ENCODE measurements around the gene C9orf85. TPM values are rescaled to one million over a fixed set of nuclear protein-coding genes. Genes with fewer than 3 reads are reported as not detected.

Gene C9orf85
- total and polyA plus RNA-seq, 9 of the 15 experiments (the other 6 are each of a cell fraction or from before 2014, with no cell fraction given) = 6.7 to 17.6 (median 13.0) TPM

DNA sequence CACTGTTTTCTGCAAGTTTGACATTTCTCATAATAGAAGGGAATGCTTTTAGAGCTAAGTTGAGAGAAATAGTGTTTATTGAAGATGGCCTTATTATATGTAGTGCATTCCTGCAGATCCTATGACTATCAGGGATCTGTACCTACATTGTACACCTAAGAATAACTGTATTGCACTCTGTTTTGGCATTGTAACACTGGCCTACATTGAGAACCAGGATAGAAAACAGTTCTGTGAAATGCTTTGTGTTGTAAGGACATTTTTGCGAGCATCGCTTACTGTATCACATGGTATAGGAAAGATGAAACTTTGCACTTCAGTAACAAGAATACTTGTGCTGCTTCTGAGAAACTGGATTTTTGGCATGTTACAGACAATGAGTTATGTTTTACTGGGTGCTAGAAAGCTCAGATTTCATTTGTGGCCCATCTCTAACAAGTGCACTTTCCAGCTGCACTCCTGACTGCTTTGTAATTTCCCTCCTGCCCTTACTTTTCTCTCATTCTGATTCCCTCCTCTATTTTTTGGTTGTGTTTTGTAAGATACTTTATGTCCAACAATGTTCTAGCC lies 30.6 kb downstream of the C9orf85 start:
- 95% methylated on average over 2 of the region's 2 CpGs for WGBS (ENCODE audit: insufficient coverage, low coverage, missing lambda C conversion rate)
- ChIA-PET POLR2A (no interaction called here), CTCF (ENCODE audit: low intra/inter-chr PET ratio) (no interaction called here)
- BruUV-seq (replicated peaks) = no TSS peak
- no peak for ATAC-seq
- no peaks in the 10 kb centered on the region for H3K36me3 ChIP-seq (ENCODE audit: control insufficient read depth, insufficient read depth, low read length)
- H2AFZ ChIP-seq (ENCODE audit: low read depth, low read length) = no peak overlapping the region
- H3K9me1 ChIP-seq (ENCODE audit: control insufficient read depth, insufficient read depth, low read length) = no peaks in the 10 kb centered on the region
- no peaks in the 10 kb centered on the region for H3K9me3 ChIP-seq (replicated peaks; ENCODE audit: control insufficient read depth, insufficient read depth, low read depth, low read length)
- H3K27me3 ChIP-seq (ENCODE audit: control insufficient read depth in 2 of 2, insufficient read depth in 2 of 2, low read length in 2 of 2) = no peaks in the 10 kb centered on the region
- FAIRE-seq = no peak
- H3K4me2 ChIP-seq (ENCODE audit: insufficient read depth, low read length) = no peak overlapping the region
- H3K4me3 ChIP-seq = no peak overlapping the region
- intact Hi-C loops (cut with micrococcal nuclease) (no loop called here), in situ Hi-C loops (cut with MboI) (no loop called here)
- no peak for DNase-seq (ENCODE audit: extremely low read depth in 1 of 4, low spot score in 3 of 4)
- H3K4me1 ChIP-seq (replicated peaks in 1 of 2; ENCODE audit: control insufficient read depth in 2 of 2, insufficient read depth in 2 of 2, low read length in 2 of 2) = no peaks in the 10 kb centered on the region
- H3K79me2 ChIP-seq (ENCODE audit: control insufficient read depth, insufficient read depth, low read length) = 0 out of 3 replicates have a peak, but pooled peaks cover 4% of the 10 kb centered on the region
- H3K27ac ChIP-seq (ENCODE audit: extremely low read depth, low read depth, low read length) = no peak overlapping the region
- no peaks in the 10 kb centered on the region for H4K20me1 ChIP-seq (replicated peaks; ENCODE audit: control insufficient read depth, insufficient read depth, low read length)
- no peak for TF ChIP-seq ZNF347 (CRISPR knock-in tag; IDR thresholded peaks at IDR 0.05; ENCODE audit: low read depth)
- H3K9ac ChIP-seq (ENCODE audit: insufficient read depth in 1 of 2, low read depth in 2 of 2, low read length in 2 of 2) = no peak overlapping the region

DNA sequence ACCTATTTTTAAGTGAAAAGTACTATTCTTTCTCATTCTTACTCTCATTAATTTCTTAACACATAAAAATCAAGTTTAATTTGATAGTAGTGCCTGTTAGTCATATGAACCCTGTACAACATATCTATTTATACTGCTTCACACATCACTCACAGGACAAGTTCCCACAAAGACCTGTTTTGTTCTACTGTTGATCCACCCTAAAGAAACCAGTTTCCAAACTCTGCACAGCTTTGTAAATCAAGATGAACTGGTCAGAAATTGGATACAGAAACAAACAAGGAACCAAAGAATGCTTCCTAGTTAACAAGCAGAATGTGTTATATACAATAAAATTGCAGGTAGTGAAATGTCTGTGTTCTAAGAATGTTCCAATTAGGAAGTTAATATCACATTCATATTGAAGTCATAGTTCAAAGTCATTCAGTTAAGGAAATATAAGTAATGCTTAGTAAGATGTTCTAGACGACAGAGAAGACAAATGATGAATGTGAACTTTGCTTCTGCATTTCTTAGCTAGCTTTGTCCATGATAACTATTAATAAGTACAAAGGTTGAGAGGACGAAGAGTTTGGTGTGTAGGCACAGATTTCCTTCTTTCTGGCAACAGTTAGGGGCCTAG lies 33.4 kb downstream of the C9orf85 start:
- no peaks in the 10 kb centered on the region for H4K20me1 ChIP-seq (replicated peaks; ENCODE audit: control insufficient read depth, insufficient read depth, low read length)
- H3K9ac ChIP-seq (ENCODE audit: insufficient read depth in 1 of 2, low read depth in 2 of 2, low read length in 2 of 2) = no peak overlapping the region
- ChIA-PET POLR2A (no interaction called here), CTCF (ENCODE audit: low intra/inter-chr PET ratio) (no interaction called here)
- H3K79me2 ChIP-seq (ENCODE audit: control insufficient read depth, insufficient read depth, low read length) = 0 out of 3 replicates have a peak, but pooled peaks cover 4% of the 10 kb centered on the region
- FAIRE-seq = no peak
- no peaks in the 10 kb centered on the region for H3K9me3 ChIP-seq (replicated peaks; ENCODE audit: control insufficient read depth, insufficient read depth, low read depth, low read length)
- BruUV-seq (replicated peaks) = no TSS peak
- no peak for DNase-seq (ENCODE audit: extremely low read depth in 1 of 4, low spot score in 3 of 4)
- no peak overlapping the region for H2AFZ ChIP-seq (ENCODE audit: low read depth, low read length)
- intact Hi-C loops (cut with micrococcal nuclease) (no loop called here), in situ Hi-C loops (cut with MboI) (no loop called here)
- no peaks in the 10 kb centered on the region for H3K27me3 ChIP-seq (ENCODE audit: control insufficient read depth in 2 of 2, insufficient read depth in 2 of 2, low read length in 2 of 2)
- no peak overlapping the region for H3K4me2 ChIP-seq (ENCODE audit: insufficient read depth, low read length)
- H3K4me1 ChIP-seq (replicated peaks in 1 of 2; ENCODE audit: control insufficient read depth in 2 of 2, insufficient read depth in 2 of 2, low read length in 2 of 2) = no peaks in the 10 kb centered on the region
- H3K9me1 ChIP-seq (ENCODE audit: control insufficient read depth, insufficient read depth, low read length) = no peaks in the 10 kb centered on the region
- H3K36me3 ChIP-seq (ENCODE audit: control insufficient read depth, insufficient read depth, low read length) = 0 out of 3 replicates have a peak, but pooled peaks cover 4% of the 10 kb centered on the region
- no peak for ATAC-seq
- no peak overlapping the region for H3K27ac ChIP-seq (ENCODE audit: extremely low read depth, low read depth, low read length)
- WGBS (ENCODE audit: insufficient coverage, low coverage, missing lambda C conversion rate) = 65% methylated on average over 2 of the region's 2 CpGs
- H3K4me3 ChIP-seq = no peak overlapping the region
- TF ChIP-seq, protein P1, sequence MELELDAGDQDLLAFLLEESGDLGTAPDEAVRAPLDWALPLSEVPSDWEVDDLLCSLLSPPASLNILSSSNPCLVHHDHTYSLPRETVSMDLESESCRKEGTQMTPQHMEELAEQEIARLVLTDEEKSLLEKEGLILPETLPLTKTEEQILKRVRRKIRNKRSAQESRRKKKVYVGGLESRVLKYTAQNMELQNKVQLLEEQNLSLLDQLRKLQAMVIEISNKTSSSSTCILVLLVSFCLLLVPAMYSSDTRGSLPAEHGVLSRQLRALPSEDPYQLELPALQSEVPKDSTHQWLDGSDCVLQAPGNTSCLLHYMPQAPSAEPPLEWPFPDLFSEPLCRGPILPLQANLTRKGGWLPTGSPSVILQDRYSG (tag; conservative IDR thresholded peaks at IDR 0.05; ENCODE audit: low read depth) = no peak
- TF ChIP-seq EP400 (IDR thresholded peaks at IDR 0.05) (no peak), RFX5 (IDR thresholded peaks at IDR 0.05; ENCODE audit: low read depth, low read length) (no peak), FOXK2 (conservative IDR thresholded peaks at IDR 0.05 in 1 of 2, IDR thresholded peaks at IDR 0.05 in 1 of 2; ENCODE audit: low read depth in 2 of 2) (no peak), TAF7 (tag; IDR thresholded peaks at IDR 0.05) (no peak), MTA2 (IDR thresholded peaks at IDR 0.05; ENCODE audit: low read depth) (no peak)
- TF ChIP-seq, protein P2, sequence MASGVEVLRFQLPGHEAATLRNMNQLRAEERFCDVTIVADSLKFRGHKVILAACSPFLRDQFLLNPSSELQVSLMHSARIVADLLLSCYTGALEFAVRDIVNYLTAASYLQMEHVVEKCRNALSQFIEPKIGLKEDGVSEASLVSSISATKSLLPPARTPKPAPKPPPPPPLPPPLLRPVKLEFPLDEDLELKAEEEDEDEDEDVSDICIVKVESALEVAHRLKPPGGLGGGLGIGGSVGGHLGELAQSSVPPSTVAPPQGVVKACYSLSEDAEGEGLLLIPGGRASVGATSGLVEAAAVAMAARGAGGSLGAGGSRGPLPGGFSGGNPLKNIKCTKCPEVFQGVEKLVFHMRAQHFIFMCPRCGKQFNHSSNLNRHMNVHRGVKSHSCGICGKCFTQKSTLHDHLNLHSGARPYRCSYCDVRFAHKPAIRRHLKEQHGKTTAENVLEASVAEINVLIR (CRISPR knock-in tag; IDR thresholded peaks at IDR 0.05) = no peak
- TF ChIP-seq, protein P3, sequence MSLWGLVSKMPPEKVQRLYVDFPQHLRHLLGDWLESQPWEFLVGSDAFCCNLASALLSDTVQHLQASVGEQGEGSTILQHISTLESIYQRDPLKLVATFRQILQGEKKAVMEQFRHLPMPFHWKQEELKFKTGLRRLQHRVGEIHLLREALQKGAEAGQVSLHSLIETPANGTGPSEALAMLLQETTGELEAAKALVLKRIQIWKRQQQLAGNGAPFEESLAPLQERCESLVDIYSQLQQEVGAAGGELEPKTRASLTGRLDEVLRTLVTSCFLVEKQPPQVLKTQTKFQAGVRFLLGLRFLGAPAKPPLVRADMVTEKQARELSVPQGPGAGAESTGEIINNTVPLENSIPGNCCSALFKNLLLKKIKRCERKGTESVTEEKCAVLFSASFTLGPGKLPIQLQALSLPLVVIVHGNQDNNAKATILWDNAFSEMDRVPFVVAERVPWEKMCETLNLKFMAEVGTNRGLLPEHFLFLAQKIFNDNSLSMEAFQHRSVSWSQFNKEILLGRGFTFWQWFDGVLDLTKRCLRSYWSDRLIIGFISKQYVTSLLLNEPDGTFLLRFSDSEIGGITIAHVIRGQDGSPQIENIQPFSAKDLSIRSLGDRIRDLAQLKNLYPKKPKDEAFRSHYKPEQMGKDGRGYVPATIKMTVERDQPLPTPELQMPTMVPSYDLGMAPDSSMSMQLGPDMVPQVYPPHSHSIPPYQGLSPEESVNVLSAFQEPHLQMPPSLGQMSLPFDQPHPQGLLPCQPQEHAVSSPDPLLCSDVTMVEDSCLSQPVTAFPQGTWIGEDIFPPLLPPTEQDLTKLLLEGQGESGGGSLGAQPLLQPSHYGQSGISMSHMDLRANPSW (CRISPR knock-in tag; IDR thresholded peaks at IDR 0.05) = no peak
